KMS-11 (cell line): Measurements from ENCODE around the gene PPP1R1A.

ENCODE experiments used
- H2AFZ ChIP-seq: fragments of 200-600 bp; sonication (generic); 2 replicates; pipeline ENCODE4 v1.6.1; 2016; ENCODE audit warnings: antibody characterized with exemption, mixed run types, low read depth
- H3K27ac ChIP-seq: fragments of 200-600 bp; sonication (generic); 2 replicates; pipeline ENCODE4 v1.6.1; 2016; ENCODE audit warnings: mild to moderate bottlenecking, mixed run types
- H3K27me3 ChIP-seq: fragments of 200-600 bp; sonication (generic); 2 replicates; pipeline ENCODE4 v1.6.1; 2017; ENCODE audit warnings: mild to moderate bottlenecking, low read depth, mixed run types, moderate library complexity; ENCODE audit not compliant: insufficient read depth
- H3K36me3 ChIP-seq: fragments of 200-600 bp; sonication (generic); 2 replicates; pipeline ENCODE4 v1.6.1; 2017; ENCODE audit warnings: mild to moderate bottlenecking, mixed run types; ENCODE audit not compliant: insufficient read depth
- H3K4me1 ChIP-seq: fragments of 200-600 bp; sonication (generic); 2 replicates; pipeline ENCODE4 v1.6.1; 2016; ENCODE audit warnings: mild to moderate bottlenecking, low read depth, mixed run types; ENCODE audit not compliant: poor library complexity, severe bottlenecking
- H3K4me2 ChIP-seq: fragments of 200-600 bp; sonication (generic); 2 replicates; pipeline ENCODE4 v1.7.0; 2016; ENCODE audit warnings: mild to moderate bottlenecking, mixed run types
- H3K4me3 ChIP-seq: fragments of 200-600 bp; sonication (generic); IDR thresholded peaks from 2 replicates; pipeline ENCODE4 v1.6.1; 2017; ENCODE audit warnings: low read depth, low read length, mixed read lengths; ENCODE audit not compliant: insufficient read depth
- H3K79me2 ChIP-seq: fragments of 200-600 bp; sonication (generic); 2 replicates; pipeline ENCODE4 v1.6.1; 2016; ENCODE audit warnings: low read depth, mixed run types; ENCODE audit not compliant: insufficient read depth
- H3K9ac ChIP-seq: fragments of 200-600 bp; sonication (generic); 2 replicates; pipeline ENCODE4 v1.6.1; 2016; ENCODE audit warnings: mild to moderate bottlenecking, mixed run types
- H4K20me1 ChIP-seq: fragments of 200-600 bp; sonication (generic); 2 replicates; pipeline ENCODE4 v1.6.1; 2016; ENCODE audit warnings: mild to moderate bottlenecking, mixed run types; ENCODE audit not compliant: insufficient read depth
- CTCF ChIP-seq: fragments of 200-600 bp; sonication (generic); conservative IDR thresholded peaks from 2 replicates; pipeline ENCODE4 v1.6.1; 2017; ENCODE audit warnings: low read depth, mild to moderate bottlenecking, antibody characterized with exemption, low read length, moderate library complexity, mixed read lengths

PPP1R1A gene

DNA sequence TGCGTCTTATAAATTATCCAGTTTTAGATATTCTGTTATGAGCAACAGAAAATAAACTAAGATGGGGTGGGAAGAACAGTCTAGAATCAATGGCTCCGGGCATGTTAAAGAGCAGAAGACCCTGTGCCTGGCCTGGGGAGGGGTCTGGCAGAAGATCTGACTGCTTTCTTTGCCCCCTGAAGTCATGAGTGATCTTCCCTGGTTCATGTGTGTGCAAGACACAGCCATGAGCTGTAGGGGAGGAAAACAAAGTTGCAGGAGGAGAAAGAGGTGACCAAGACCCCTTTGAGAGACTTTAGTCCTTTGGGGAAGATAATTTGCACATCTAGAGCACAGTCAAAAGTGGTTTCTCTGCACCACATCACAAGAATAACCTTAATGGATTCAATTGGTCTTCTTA lies 41.5 kb upstream of the PPP1R1A start:
- no peak overlapping the region for H3K4me3 ChIP-seq
- no peak overlapping the region for H3K27ac ChIP-seq
- TF ChIP-seq CTCF: no peak
- no peak overlapping the region for H3K9ac ChIP-seq
- no peaks in the 10 kb centered on the region for H4K20me1 ChIP-seq
- H3K4me1 ChIP-seq: no peaks in the 10 kb centered on the region
- no peaks in the 10 kb centered on the region for H3K36me3 ChIP-seq
- H3K79me2 ChIP-seq: no peaks in the 10 kb centered on the region
- H3K27me3 ChIP-seq: no peaks in the 10 kb centered on the region
- H2AFZ ChIP-seq: no peak overlapping the region
- H3K4me2 ChIP-seq: no peak overlapping the region

DNA sequence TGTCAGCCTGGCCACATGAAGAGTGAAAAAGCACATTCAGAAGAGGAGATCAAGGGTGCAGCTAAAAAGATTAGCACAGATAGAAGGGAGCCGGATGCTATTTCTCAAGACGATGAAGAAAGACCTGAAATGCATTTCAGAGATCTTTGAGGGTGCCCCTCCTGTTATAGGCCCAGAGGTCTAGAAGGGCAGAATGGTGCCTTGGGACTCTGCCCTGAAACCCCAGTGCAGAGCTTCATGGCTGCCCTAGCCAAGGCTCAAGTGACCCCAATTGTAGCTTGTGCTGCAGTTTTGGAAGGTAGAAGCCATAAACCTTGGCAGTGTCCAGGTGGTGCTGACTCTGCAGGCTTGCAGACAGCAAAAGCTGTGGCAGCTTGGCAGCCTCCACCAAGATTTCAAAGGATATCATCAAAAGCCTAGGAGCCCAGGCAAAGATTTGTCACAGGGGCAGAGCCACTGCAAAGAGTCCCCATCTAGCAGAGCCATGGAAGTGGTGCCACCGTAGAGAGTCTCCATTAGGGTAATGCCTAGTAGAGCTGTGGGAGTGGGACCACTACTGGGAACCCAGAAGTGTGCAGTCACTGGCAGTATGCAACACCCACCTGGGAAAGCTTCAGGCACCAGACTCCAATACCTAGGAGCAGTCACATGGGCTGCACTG lies 39.9 kb upstream of the PPP1R1A start:
- Histone ChIP-seq H3K79me2 (no peaks in the 10 kb centered on the region), H3K4me1 (no peaks in the 10 kb centered on the region), H3K36me3 (no peaks in the 10 kb centered on the region), H3K4me3 (no peak overlapping the region), H3K27ac (no peak overlapping the region), H3K9ac (no peak overlapping the region), H3K27me3 (no peaks in the 10 kb centered on the region), H2AFZ (no peak overlapping the region), H3K4me2 (no peak overlapping the region), H4K20me1 (no peaks in the 10 kb centered on the region)
- TF ChIP-seq CTCF: no peak

GRCh38 chr12:54627304-54627703 lies 38.8 kb upstream of the PPP1R1A start:
- no peaks in the 10 kb centered on the region for H3K27me3 ChIP-seq
- H2AFZ ChIP-seq: no peak overlapping the region
- H3K79me2 ChIP-seq: no peaks in the 10 kb centered on the region
- no peak overlapping the region for H3K9ac ChIP-seq
- no peak overlapping the region for H3K4me2 ChIP-seq
- no peaks in the 10 kb centered on the region for H4K20me1 ChIP-seq
- no peak overlapping the region for H3K27ac ChIP-seq
- no peak overlapping the region for H3K4me3 ChIP-seq
- no peak for TF ChIP-seq CTCF
- no peaks in the 10 kb centered on the region for H3K4me1 ChIP-seq
- no peaks in the 10 kb centered on the region for H3K36me3 ChIP-seq

- H3K4me1 ChIP-seq: no peaks in the 10 kb centered on the region
- no peak overlapping the region for H3K4me2 ChIP-seq
- no peak for TF ChIP-seq CTCF
- no peaks in the 10 kb centered on the region for H4K20me1 ChIP-seq
- no peaks in the 10 kb centered on the region for H3K36me3 ChIP-seq
- H3K79me2 ChIP-seq: no peaks in the 10 kb centered on the region
- H3K9ac ChIP-seq: no peak overlapping the region
- H2AFZ ChIP-seq: no peak overlapping the region
- H3K27ac ChIP-seq: no peak overlapping the region
- no peak overlapping the region for H3K4me3 ChIP-seq
- H3K27me3 ChIP-seq: no peaks in the 10 kb centered on the region
Observed at GRCh38 chr12:54625598-54625997, 37.1 kb upstream of the PPP1R1A start.
